Kidney epithelial cell (primary cell): ENCODE data around the gene GRID1. TPM values are rescaled to one million over a fixed set of nuclear protein-coding genes. Genes with fewer than 3 reads are reported as not detected.

Source experiments
- DNase-seq: peaks from one replicate; pipeline ENCODE4 v3.0.0-alpha.2; 2010; ENCODE audit warnings: low read depth
- H3K27me3 ChIP-seq: 2 replicates; pipeline ENCODE4 v1.6.0; 2011; ENCODE audit warnings: low read length; ENCODE audit not compliant: control insufficient read depth, insufficient read depth
- H3K36me3 ChIP-seq: 2 replicates; pipeline ENCODE4 v1.5.1; 2011; ENCODE audit warnings: low read length; ENCODE audit not compliant: control insufficient read depth, insufficient read depth
- H3K4me3 ChIP-seq: 2 replicates; pipeline ENCODE4 v1.5.1; 2011; ENCODE audit warnings: low read depth, mild to moderate bottlenecking, control low read depth, low read length
- total RNA-seq: library from RNA; depleted of rRNA; stranded (reverse); fragments of >200 nt; gene quantifications from 2 replicates; pipeline ENCODE4 v1.2.3, GENCODE V29; 2015
- TF ChIP-seq, protein P1 (sequence below): IDR thresholded peaks from 2 replicates; pipeline ENCODE4 v1.5.1; 2011; ENCODE audit warnings: mild to moderate bottlenecking, moderate library complexity, low read length, control low read depth, inconsistent platforms; ENCODE audit not compliant: insufficient read depth, poor library complexity, severe bottlenecking

Gene GRID1
- total RNA-seq, 1 donor from 2014 or later, result 0.33 TPM

- H3K36me3 ChIP-seq, result no peaks in the 10 kb centered on the region
- TF ChIP-seq, protein P1, sequence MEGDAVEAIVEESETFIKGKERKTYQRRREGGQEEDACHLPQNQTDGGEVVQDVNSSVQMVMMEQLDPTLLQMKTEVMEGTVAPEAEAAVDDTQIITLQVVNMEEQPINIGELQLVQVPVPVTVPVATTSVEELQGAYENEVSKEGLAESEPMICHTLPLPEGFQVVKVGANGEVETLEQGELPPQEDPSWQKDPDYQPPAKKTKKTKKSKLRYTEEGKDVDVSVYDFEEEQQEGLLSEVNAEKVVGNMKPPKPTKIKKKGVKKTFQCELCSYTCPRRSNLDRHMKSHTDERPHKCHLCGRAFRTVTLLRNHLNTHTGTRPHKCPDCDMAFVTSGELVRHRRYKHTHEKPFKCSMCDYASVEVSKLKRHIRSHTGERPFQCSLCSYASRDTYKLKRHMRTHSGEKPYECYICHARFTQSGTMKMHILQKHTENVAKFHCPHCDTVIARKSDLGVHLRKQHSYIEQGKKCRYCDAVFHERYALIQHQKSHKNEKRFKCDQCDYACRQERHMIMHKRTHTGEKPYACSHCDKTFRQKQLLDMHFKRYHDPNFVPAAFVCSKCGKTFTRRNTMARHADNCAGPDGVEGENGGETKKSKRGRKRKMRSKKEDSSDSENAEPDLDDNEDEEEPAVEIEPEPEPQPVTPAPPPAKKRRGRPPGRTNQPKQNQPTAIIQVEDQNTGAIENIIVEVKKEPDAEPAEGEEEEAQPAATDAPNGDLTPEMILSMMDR, result no peak
- H3K27me3 ChIP-seq, result no peaks in the 10 kb centered on the region
- DNase-seq, result no peak
- no peak overlapping the region for H3K4me3 ChIP-seq
Observed at GRCh38 chr10:85602306-85602705, 764.3 kb downstream of the GRID1 start.

GRCh38 chr10:85601526-85601925 is 765.1 kb downstream of the GRID1 start:
- TF ChIP-seq, protein P1, result no peak
- H3K4me3 ChIP-seq, result no peak overlapping the region
- H3K36me3 ChIP-seq, result no peaks in the 10 kb centered on the region
- H3K27me3 ChIP-seq, result no peaks in the 10 kb centered on the region
- no peak for DNase-seq

DNA sequence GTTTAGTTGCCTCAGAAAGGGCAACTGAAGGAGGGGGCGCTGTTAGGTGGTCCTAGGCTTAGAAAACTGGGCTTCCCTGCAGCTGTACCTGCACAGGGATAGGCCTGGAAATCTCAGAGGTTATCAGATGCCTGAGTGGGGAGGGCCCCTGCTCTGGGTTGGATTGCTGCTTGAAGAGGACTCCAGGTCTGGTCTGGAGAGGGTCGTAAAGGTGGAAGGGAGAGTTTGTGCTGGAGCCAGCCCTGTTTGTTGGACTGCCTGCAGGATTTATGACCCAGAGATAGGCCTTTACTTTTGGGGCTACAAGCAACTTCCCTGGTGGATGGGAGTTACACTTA is 765.9 kb downstream of the GRID1 start:
- TF ChIP-seq, protein P1, result no peak
- no peaks in the 10 kb centered on the region for H3K27me3 ChIP-seq
- no peak for DNase-seq
- H3K36me3 ChIP-seq, result no peaks in the 10 kb centered on the region
- H3K4me3 ChIP-seq, result no peak overlapping the region

DNA sequence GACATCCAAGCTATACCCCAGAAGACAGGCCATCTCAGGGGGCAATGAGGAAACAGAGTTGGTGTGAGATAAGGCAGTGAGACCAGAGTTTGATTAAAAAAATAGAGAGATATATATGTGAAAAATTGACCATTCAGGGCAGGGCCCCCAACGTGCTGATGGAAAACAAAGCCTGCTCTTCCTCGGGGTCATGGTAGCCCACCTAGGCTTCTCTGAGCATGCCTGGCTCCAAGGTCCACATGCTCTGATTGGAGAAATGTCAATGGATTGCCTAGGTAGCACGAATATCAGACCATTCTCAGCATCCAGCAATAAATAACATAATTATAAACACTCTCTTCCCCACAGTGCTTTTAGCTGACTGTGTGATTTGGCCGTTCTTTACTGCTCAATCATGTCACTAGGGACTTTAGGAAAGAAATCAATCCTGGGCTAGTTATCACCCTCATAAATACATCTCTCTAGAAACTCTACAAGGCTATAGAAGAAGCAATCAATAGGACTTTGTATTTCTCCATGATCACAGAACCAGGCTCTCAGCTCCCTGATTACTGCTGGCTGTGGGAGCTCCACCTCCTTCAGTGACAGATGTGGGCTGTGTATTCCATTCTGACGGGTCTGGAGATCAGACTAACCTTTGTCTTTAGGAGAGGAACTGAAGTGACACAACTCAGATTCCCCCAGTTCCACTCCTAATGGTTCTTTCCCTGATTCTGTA is 766.4 kb downstream of the GRID1 start:
- Histone ChIP-seq H3K4me3 (no peak overlapping the region), H3K27me3 (no peaks in the 10 kb centered on the region), H3K36me3 (no peaks in the 10 kb centered on the region)
- TF ChIP-seq, protein P1, result no peak
- DNase-seq, result no peak

DNA sequence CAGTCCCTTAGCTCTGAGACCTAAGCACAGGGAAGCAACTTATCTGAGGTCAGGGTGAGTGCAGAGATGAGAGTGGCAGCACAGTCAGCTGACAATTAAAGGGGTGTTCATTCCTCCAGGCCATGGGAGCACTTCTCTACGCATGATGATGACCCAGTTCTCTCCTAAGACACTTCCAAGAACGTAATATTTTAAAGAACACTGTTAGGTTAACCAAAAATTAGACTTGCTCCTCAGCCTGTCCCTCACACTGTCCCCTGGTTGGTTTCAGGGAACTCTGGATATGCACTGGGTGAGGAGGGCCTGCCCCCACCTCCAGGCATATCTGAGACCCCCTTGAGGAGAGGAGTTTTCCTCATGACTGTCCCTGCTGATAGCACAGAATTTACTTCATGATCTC is 767.5 kb downstream of the GRID1 start:
- Histone ChIP-seq H3K36me3 (no peaks in the 10 kb centered on the region), H3K4me3 (no peak overlapping the region)
- DNase-seq, result no peak

GRCh38 chr10:85598646-85599045 is 767.9 kb downstream of the GRID1 start:
- TF ChIP-seq, protein P1, result no peak
- H3K4me3 ChIP-seq, result no peak overlapping the region
- H3K36me3 ChIP-seq, result no peaks in the 10 kb centered on the region
- DNase-seq, result no peak
- no peaks in the 10 kb centered on the region for H3K27me3 ChIP-seq

More for the DNA sequence above, 767.5 kb downstream of the GRID1 start:
- no peaks in the 10 kb centered on the region for H3K27me3 ChIP-seq
- TF ChIP-seq, protein P1, result no peak
